Measurements from ENCODE around the gene C19orf47.

C19orf47 gene

GRCh38 chr19:40339018-40339728, 9.0 kb downstream of the C19orf47 start:
- no peaks in the 10 kb centered on the region for H3K27me3 ChIP-seq
- no peak overlapping the region for H3K27ac ChIP-seq
- TF ChIP-seq CTCF (IDR thresholded peaks at IDR 0.05): no peak
- no peaks in the 10 kb centered on the region for H3K9me3 ChIP-seq
- no peak overlapping the region for H3K4me3 ChIP-seq (ENCODE audit: low read depth in 1 of 2, low read length in 1 of 2)
- no peaks in the 10 kb centered on the region for H3K4me1 ChIP-seq (ENCODE audit: control insufficient read depth in 1 of 2, insufficient read depth in 1 of 2, low read depth in 1 of 2, low read length in 1 of 2)
- peaks cover 50% of the 10 kb centered on the region for H3K36me3 ChIP-seq

GRCh38 chr19:40337594-40337993, 10.6 kb downstream of the C19orf47 start:
- Histone ChIP-seq H3K4me1 (ENCODE audit: control insufficient read depth in 1 of 2, insufficient read depth in 1 of 2, low read depth in 1 of 2, low read length in 1 of 2) (no peaks in the 10 kb centered on the region), H3K9me3 (no peaks in the 10 kb centered on the region), H3K27ac (no peak overlapping the region), H3K27me3 (no peaks in the 10 kb centered on the region), H3K4me3 (ENCODE audit: low read depth in 1 of 2, low read length in 1 of 2) (no peak overlapping the region), H3K36me3 (peaks cover 62% of the 10 kb centered on the region)
- no peak for TF ChIP-seq CTCF (IDR thresholded peaks at IDR 0.05)

GRCh38 chr19:40337107-40337506, 11.1 kb downstream of the C19orf47 start:
- H3K27me3 ChIP-seq: no peaks in the 10 kb centered on the region
- H3K9me3 ChIP-seq: no peaks in the 10 kb centered on the region
- no peak for TF ChIP-seq CTCF (IDR thresholded peaks at IDR 0.05)
- no peak overlapping the region for H3K27ac ChIP-seq
- no peaks in the 10 kb centered on the region for H3K4me1 ChIP-seq (ENCODE audit: control insufficient read depth in 1 of 2, insufficient read depth in 1 of 2, low read depth in 1 of 2, low read length in 1 of 2)
- peaks cover 67% of the 10 kb centered on the region for H3K36me3 ChIP-seq
- H3K4me3 ChIP-seq (ENCODE audit: low read depth in 1 of 2, low read length in 1 of 2): no peak overlapping the region

- H3K4me3 ChIP-seq (ENCODE audit: low read depth in 1 of 2, low read length in 1 of 2): no peak overlapping the region
- peaks cover 69% of the 10 kb centered on the region for H3K36me3 ChIP-seq
- H3K27ac ChIP-seq: no peak overlapping the region
Observed at GRCh38 chr19:40336601-40336900, 11.6 kb downstream of the C19orf47 start.

GRCh38 chr19:40335855-40336600, 12.2 kb downstream of the C19orf47 start:
- Histone ChIP-seq H3K36me3 (peaks cover 72% of the 10 kb centered on the region), H3K9me3 (no peaks in the 10 kb centered on the region), H3K27me3 (no peaks in the 10 kb centered on the region), H3K4me3 (ENCODE audit: low read depth in 1 of 2, low read length in 1 of 2) (no peak overlapping the region), H3K4me1 (ENCODE audit: control insufficient read depth in 1 of 2, insufficient read depth in 1 of 2, low read depth in 1 of 2, low read length in 1 of 2) (no peaks in the 10 kb centered on the region), H3K27ac (no peak overlapping the region)
- no peak for TF ChIP-seq CTCF (IDR thresholded peaks at IDR 0.05)

More at GRCh38 chr19:40336601-40336900, 11.6 kb downstream of the C19orf47 start:
- Histone ChIP-seq H3K9me3 (no peaks in the 10 kb centered on the region), H3K27me3 (no peaks in the 10 kb centered on the region), H3K4me1 (ENCODE audit: control insufficient read depth in 1 of 2, insufficient read depth in 1 of 2, low read depth in 1 of 2, low read length in 1 of 2) (no peaks in the 10 kb centered on the region)
- no peak for TF ChIP-seq CTCF (IDR thresholded peaks at IDR 0.05)

Measured in neutrophil (primary cell).